HEK293T (cell line): Measurements from ENCODE around the gene CCDC92B.

Experiments
- ARNT ChIP-seq: fragments of 450-650 bp; IDR thresholded peaks from 2 replicates; pipeline ENCODE4 v1.6.1; 2017; ENCODE audit warnings: mild to moderate bottlenecking
- BHLHE40 ChIP-seq: fragments of 450-650 bp; IDR thresholded peaks from 2 replicates; pipeline ENCODE4 v1.6.1; 2016; ENCODE audit warnings: mild to moderate bottlenecking, moderate library complexity, borderline replicate concordance
- ELF4 ChIP-seq: fragments of 450-650 bp; IDR thresholded peaks from 2 replicates; pipeline ENCODE4 v1.6.1; 2017; ENCODE audit warnings: antibody characterized with exemption
- FOXM1 ChIP-seq: fragments of 450-650 bp; IDR thresholded peaks from 2 replicates; pipeline ENCODE4 v1.6.1; 2017; ENCODE audit warnings: mild to moderate bottlenecking, borderline replicate concordance
- L3MBTL2 ChIP-seq: fragments of 450-650 bp; conservative IDR thresholded peaks from 2 replicates; pipeline ENCODE4 v1.6.1; 2016; ENCODE audit warnings: mild to moderate bottlenecking
- SUZ12 ChIP-seq: fragments of 450-650 bp; IDR thresholded peaks from 2 replicates; pipeline ENCODE4 v1.6.1; 2016; ENCODE audit warnings: mild to moderate bottlenecking
- TARDBP ChIP-seq: fragments of 450-650 bp; IDR thresholded peaks from 2 replicates; pipeline ENCODE4 v1.6.1; 2016

- TF ChIP-seq TARDBP: no peak
- no peak for TF ChIP-seq L3MBTL2
- TF ChIP-seq ARNT: no peak
- no peak for TF ChIP-seq ELF4
- TF ChIP-seq SUZ12: no peak
- TF ChIP-seq FOXM1: no peak
- TF ChIP-seq BHLHE40: no peak
Measured at GRCh38 chr17:2707721-2708584, 41.5 kb downstream of the CCDC92B start.
